GM19463 (cell line): ENCODE data around the gene BARHL1.

ENCODE experiments used
- ATAC-seq: cut with Tn5 transposase; IDR thresholded peaks from one replicate; pipeline ENCODE4 v1.9.1; 2021; ENCODE audit warnings: mild to moderate bottlenecking, moderate library complexity; ENCODE audit not compliant: unreplicated experiment

Gene BARHL1

DNA sequence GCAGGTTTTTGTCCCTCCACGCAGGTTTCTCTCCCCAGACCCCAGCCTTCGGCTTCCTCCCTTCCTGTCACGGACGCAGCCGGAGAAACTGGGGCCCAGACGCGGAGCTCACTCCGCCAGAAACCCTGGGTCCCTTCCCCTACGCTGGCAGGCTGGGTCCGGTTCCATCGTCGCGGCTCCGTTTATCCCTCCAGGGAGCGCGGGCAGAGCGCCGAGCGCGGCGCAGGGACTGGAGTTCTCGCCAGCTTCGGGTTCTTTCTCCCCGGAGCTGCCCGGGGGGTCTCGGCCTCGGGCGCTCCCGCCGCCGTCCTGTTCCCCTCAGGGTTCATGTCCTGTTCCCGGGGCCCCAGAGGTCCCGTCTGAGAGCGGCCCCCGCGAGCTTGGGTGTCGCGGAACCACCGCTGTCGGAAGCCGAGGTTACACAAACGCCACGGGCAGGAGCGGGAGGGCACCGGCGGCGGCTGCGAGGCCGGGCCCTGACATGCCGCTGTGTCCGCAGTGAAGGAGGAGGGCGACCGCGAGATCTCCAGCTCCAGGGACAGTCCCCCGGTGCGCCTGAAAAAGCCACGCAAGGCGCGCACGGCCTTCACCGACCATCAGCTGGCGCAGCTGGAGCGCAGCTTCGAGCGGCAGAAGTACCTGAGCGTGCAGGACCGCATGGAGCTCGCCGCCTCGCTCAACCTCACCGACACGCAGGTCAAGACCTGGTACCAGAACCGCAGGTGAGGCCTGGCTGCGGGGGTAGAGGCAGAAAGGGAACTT lies 4.6 kb downstream of the BARHL1 start:
- ATAC-seq, result no peak

DNA sequence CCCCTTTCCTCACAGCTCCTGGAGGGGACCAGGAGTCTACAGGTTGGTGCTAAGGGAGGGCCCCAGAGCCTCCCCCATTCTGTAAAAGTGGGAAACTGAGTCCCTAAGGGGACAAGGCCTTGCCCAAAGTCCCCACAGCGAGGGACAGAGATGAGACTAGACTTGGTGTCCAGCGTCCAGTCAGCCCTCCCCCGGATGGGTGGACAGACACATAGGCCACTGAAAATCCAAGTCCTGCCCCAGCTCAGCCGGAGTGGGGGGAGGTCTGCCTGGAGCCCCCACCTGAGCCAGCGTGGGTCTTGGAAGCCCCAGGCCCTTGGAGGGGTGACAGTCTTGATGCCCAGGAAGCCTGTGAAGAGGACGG lies 5.2 kb downstream of the BARHL1 start:
- no peak for ATAC-seq

DNA sequence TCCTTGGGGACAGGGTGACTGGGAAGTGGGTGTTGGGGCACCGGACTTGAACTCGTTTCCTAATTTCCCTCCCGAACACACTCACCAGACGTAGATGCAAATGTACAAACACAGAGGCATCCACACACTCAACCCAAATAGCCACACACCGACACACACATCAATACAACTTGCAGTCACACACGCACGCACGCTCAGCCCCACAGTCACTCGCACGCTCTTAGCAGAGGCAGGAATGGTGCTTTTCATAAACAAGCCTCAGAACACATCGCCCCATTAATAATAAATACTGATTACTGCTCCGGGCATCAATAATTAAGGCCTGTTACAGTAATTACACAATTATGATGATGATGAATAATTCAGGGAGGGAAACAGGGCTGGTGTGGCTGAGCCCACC lies 5.7 kb downstream of the BARHL1 start:
- ATAC-seq, result no peak

DNA sequence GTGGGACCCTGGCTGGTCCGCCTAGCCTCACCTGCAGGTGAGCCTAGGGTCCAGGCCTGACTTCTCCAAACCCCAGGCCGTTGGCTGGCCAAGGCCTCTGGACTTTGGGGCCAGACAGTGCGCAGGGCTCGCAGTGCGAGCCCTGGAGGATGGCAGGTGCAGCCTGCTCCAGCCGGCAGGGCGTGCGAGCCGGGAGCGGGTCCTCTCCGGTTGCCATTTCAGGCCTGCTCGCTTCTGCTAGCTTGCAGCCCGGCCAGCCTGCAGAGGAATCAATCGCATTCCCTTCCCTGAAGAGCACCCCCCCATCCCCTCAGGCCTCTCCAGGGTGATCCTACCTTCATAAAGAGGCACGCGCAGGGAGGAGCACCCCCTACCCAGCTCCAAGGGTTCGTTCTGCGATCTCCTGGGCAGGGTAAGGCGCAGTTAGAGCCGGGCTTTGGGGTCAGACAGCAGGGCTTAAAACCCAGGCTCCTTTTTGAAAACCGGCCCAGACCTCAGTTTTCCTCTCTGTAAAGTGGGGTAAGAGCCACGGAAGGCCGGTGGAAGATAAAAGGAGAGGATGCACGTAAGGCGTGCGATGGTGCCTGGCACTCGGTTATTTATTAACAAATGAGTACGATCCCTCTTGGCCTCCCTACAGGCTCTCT lies 6.2 kb downstream of the BARHL1 start:
- no peak for ATAC-seq

DNA sequence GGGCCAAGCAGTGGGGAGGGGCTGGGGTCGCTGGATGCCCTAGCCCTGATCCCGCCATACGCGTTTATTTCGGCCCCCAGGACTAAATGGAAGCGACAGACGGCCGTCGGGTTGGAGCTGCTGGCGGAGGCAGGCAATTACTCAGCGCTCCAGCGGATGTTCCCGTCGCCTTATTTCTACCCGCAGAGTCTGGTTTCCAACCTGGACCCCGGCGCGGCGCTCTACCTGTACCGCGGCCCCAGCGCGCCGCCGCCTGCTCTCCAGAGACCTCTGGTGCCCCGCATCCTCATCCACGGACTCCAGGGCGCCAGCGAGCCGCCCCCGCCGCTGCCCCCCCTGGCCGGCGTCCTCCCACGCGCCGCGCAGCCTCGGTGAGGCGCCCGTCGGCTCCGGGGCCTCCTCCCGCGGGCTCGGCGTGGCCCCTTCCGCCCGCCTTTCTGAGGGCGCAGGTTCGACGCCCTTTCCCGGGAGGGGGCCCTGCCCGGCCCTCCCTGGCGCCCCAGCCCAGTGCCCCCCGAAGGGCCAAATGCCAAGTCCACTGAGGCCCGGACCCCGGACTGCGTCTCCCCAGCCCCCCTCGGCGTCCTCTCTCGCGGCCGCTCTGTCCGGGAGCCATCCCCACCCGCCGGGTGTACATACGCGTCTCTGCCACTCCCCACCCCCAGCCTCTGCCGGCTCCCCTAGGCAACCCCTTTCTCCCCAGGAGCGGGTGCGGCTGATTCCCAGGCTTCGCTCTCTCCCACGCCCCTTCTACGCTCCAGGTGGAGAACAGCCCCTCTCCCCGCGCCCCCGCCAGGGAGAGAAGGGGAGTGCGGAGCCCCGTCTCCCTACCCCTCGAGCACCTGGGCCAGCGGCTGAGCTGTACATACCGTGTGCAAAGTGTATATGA lies 7.0 kb downstream of the BARHL1 start:
- ATAC-seq, result no peak

DNA sequence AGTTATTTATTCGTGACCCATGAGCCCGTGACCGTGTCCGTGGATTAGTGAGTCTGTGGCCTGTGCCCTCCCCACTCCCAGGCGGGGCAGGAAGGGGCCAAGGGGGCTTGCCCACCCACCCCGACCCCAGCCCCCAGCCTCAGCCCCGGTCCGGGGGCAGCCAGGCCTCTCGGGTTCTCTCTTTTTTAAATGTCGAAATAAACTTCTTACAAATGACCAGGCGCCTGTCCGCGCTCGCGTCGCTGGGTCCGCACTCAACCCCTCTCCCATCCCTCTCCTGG lies 7.6 kb downstream of the BARHL1 start:
- no peak for ATAC-seq

DNA sequence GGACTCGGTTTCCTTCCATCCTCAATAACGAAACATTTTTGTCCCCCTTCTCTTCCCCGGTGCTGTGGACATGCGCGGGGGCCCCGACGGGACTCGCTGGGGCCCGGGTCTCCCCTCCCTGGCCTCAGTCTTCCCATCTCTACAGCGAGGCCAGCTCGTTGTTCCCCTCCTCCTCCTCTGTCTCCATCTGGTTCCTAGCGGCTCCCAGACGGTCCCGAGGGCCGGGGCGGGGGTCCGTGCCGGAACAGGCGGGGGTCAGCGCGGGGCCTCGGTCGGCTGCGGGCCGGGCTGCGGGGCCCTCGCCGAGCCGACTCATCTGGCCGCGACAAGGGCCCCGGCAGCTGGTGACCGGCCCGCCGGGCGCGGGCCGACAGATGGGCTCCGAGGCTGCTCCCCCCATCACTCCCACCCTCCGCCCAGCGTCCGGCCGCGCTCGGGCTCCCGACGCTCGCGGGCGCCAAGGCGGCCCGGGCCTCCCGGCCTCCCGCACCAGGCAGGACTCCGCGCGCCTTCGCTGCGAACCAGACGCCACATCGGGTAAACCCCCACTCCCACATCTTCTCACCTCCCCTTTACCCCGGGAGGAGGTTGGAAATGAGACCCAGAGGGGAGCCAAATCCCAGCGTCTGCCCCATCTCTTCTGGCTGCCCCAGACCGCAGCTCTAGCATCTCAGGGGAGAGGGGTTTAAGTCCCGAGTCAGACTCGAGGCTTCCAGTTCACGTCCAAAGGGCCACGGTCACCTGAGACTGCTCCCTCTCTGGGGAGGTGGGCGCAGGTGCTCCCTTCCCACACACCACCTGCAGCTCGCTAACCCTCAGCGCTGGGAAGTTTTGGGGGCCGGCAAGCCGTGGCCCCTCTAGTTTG lies 8.1 kb downstream of the BARHL1 start:
- ATAC-seq, result no peak

DNA sequence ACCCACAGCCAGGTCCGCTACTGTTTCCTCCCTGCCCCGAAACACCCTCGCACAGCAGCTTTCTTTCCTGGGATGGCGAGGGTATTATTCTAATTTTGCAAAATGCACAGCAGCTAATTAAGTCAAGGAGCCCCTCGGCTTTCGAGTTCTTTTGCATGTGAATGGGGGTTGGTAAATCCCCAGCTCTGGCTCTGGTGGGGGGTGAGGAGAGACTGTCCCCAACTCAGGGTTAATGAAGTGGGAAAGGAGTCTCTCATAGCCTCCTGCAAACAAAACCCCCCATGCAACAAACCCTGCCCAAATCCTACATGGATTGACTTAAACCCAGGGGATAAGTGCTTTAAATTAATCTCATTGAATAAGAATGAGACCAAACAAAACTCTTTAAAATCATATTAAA lies 8.8 kb downstream of the BARHL1 start:
- no peak for ATAC-seq

DNA sequence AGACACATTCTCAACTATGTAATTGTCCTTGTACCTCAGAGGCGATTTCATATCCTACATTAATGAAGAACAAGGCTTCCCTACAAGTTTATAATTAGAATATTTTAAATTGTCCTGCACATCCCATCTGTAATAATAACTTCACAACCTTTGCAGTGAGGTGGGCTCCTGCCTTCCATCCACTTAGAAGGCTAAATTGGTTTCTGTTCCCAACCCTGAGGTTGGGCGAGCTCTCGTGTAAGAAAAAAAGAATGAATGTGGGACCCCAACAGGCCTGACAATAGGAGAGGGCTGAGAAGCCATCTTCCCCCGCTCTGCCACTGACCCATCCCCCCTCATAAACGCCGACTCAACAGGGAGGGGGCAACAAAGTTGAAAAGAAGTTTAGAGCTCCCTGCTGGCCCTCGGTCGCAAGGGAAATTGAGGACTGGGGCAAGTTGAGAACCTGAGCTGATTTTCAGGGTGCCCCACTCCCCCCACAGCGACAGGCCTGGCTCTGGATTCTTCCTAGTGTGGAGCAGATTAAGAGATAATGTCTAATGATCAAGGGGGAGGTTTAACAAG lies 9.4 kb downstream of the BARHL1 start:
- no peak for ATAC-seq

DNA sequence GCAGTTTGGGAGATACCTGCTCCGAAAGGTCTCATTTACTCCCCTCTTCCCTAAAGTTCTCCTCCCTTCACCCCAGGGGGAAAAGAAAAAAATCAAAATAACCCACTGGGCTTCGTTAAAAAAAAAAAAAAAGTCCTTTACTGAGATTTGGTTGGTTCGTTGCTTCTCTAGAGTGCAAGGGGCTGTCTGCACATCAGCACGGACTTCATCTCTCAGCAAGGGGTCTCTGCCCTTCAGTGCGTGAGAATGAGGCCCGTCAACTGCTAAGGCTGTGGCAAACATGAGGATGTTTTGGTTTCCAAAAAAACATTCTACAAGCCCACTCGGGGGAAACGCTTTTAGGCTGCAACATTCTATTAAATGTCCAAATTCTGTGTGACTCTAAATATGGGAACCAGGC lies 10.0 kb downstream of the BARHL1 start:
- ATAC-seq, result no peak

DNA sequence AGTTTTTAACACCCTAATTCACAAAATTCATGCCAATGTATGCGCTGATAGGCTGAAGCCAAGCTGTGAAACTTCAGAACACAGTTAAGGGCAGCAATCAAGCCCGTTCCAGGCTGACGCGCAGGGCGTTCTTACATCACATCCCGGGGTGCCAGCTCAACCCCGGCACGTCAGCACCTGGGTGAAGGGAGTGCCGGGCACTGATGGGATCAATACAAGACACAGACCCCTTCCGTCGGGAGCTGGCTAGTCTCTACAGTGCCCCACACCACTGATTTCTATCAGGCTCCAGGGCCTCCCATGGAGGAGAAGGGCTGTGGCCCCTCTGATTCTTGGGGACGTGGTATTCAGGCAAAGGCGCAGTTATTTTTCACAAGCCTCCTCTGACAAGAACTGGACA lies 12.0 kb downstream of the BARHL1 start:
- no peak for ATAC-seq

DNA sequence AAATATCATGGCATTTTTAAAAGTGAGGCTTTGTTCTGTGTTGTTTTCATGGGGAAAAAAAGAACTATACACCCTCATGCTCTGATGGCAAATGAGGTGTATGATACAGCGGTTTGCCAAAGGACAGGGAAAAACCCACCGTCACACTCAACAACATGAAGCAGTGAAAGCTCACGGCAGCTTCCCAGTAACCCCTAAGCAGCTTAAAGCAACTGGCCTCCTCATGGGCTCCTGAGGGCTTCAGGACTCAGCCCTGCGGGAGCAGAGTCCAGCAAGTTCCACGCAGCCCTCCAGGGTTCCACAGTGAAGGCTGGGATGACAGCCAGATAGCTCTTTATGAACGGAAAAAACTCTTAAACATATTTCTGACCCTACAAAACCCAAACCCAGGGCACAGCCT lies 12.9 kb downstream of the BARHL1 start:
- ATAC-seq, result no peak

DNA sequence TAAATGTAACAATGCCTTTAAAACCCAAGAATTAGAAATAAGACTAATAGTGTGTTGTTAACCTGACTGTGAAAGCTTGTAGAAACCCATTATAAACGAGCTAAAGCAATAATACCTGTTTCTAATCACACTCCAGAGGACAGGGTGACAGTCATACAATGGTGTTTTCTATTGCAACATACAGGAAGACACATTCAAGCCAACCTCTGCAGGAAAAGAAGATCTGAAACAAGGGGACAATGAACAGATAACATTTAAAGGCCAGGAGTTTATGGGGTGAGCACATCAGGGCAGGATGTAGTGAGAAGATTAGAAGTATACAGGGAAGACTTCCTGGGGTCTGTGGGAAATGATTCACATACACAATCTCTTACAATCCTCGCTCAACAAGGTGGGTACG lies 13.8 kb downstream of the BARHL1 start:
- ATAC-seq, result no peak

DNA sequence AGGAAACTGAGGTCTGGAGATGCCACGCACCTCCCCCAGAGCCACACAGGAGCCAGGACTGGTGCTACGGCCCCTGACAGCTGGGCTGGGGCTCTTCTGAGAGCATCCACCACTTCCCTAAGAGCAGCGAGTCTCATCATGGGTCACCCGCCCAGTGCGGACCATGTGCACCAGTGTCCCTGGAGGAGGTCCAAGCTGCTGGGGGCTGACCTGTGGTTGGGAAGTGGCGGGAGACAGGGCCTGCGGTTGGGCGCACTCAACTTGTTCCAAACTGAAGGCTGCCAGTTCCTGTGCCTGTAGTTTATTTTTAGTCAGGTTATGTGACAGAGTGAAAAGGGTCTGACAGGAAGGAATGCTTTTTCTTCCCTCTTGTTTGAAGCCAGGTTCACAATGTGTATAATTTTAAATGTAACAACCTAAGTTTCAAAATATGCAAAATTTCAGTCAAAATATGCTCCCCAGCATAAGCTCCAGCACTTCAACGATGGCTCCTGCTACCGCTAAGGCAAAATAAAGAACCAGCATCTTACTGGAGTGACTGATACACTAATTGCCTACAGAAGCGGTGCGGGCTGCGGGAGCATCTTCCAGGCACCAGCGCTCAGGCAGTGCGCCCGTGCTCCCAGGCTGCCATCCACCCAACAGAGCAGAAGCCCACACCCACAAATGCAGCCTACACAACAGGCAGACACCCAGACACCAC lies 14.8 kb downstream of the BARHL1 start:
- no peak for ATAC-seq

DNA sequence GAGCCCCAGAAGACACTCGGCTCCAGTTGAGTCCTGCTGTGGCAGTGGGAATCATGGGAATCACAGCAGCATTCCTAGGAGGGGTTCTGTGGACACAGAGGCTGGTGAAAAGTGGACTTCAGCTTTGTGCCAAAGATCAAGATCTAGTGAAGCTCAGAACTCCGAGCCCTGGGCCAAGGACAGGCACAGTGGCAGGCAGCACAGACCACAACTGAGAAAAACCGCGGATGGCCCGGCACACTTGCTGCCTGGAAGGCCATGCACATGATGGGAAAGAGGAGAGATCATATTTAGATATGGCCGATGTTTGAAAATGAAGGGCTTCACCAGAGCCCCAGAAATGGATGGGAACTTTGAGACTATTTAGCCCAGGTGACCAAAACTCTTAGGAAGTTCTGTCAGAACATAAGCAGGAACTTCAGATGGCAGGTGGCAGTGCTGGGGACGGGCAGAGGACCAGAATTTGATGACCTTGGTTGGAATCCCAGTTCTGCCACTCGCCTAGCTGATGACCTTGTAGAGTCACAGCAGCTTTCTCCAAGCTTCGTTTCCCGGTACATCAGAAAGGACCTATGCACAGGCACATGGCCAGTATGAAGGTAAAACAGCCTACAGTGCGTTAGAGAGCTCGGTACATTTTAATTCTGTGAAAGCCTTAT lies 18.0 kb downstream of the BARHL1 start:
- no peak for ATAC-seq

DNA sequence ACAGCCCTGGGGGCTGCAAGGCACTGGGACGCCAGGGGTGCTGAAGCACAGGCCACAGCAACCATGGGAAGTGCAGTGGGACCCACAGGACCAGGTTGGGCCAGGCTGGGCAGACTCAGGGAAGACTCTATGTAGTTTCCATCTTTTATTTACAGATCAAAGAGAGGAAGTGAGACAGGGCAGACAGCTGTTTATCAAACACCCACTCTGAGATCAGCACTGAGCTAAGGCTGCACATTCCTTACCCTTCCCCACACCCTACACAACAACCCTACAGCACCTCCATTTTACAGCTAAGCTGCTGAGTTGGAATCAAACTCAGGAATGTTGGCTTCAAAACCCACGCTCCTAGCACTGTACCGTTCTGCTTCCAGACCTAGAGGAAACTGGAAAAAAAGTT lies 19.8 kb downstream of the BARHL1 start:
- ATAC-seq, result no peak

DNA sequence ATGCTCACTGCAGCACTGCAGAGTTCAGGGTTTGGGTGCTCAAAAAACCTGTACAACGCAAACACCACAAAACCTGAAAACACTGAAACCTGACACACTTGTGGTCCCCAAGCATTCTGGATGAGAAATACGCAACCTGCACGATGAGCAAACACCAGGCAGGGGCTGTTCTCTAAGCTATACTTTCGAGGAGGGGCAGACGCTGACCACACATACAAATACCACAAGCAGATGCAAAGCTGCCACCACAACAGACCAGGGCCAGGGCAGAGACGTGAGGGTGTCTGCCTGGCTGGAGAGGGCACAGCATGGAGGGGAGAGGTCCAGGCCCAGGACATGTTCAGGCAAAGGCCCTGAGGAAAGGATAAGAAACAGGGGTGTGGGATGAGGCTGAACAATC lies 23.0 kb downstream of the BARHL1 start:
- ATAC-seq, result no peak

DNA sequence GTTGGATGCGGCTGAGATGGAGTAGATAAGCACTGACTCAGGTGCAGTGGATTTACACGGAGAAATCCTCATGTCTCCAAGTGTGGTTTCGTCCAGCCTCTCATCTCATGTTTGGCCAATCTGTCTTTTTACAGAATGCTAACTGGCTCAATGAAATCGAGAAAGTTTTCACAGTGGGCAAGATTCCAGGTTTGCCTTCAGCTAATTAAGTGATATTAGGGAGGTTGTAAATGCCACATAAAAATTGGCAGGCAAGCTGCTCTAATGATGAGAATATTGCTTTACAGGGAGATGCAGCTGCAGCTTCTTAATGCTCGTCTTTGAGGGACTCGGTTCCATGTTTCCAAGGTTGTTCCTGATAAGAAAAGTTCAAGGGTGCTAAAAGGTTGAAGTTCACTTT lies 23.7 kb downstream of the BARHL1 start:
- ATAC-seq, result no peak

DNA sequence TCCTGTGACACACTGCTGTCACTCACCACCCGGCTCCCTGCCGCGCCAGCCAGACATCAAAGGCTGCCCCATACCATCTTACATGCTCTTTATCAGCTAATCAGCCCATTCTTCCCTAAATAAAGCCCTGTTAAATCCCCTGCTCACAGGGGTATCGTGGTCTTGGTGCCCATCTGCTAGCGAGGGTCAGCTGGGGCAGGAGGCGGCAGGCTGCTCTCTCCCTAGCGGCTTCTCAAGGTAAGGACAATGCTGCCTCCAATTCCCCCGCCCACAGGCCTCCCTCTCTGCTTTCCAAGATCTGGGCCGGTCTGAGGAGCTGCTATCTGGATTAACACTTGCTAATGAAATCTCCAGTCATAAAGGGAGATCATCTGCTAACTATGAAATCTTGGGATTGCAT lies 26.8 kb downstream of the BARHL1 start:
- ATAC-seq, result no peak

DNA sequence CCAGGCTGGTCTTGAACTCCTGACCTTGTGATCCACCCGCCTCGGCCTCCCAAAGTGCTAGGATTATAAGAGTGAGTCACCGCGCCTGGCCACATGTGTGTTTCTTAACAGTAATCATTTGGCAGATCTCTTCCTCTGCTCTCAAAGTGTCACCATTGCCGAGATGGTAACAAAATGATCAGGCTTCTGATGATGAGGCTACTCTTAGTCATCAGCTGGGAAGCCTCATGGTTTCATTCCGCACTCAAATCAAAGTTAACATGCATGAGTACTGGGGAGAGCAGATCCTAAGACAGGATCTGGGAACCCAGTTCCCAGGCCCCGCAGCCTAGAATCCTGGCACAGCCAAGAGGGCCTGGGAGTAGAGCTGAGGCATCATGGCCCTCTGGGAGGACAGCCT lies 27.4 kb downstream of the BARHL1 start:
- ATAC-seq, result no peak
